Measurements from ENCODE around the gene KLHL17.
"Not testable (repeated sequence)": the region's sequence is repeated elsewhere in the genome, so short reads cannot be mapped to it uniquely, and the experiment has no call there.

Gene KLHL17

GRCh38 chr1:998995-999724, 38.8 kb downstream of the KLHL17 start:
- DNase-seq (ENCODE audit: low read depth in 2 of 3, low spot score in 1 of 3), result no peak

GRCh38 chr1:999725-1000356, 39.5 kb downstream of the KLHL17 start, which contains the start of gene HES4:
Gene HES4 (minus strand): TSS chr1:1000097. CDS start chr1:999973, 124 bp downstream.
- DNase-seq (ENCODE audit: low read depth in 2 of 3, low spot score in 1 of 3), result peak in 1 of 3 donors; percentile 62

- peak; percentile 57 to 67 (median 57) for DNase-seq (ENCODE audit: low read depth in 2 of 3, low spot score in 1 of 3)
These were observed 40.1 kb downstream of the KLHL17 start for GRCh38 chr1:1000357-1001056.

GRCh38 chr1:1001057-1001783, 40.8 kb downstream of the KLHL17 start:
- DNase-seq (ENCODE audit: low read depth in 2 of 3, low spot score in 1 of 3), result no peak

GRCh38 chr1:1003618-1004419, 43.4 kb downstream of the KLHL17 start:
- no peak for DNase-seq (ENCODE audit: low read depth in 2 of 3, low spot score in 1 of 3)

GRCh38 chr1:1004420-1004779, 44.0 kb downstream of the KLHL17 start:
- DNase-seq (ENCODE audit: low read depth in 2 of 3, low spot score in 1 of 3), result no peak

- no peak for DNase-seq (ENCODE audit: low read depth in 2 of 3, low spot score in 1 of 3)
These were observed 44.7 kb downstream of the KLHL17 start for GRCh38 chr1:1004780-1005697.

- no peak for DNase-seq (ENCODE audit: low read depth in 2 of 3, low spot score in 1 of 3)
These were observed 45.5 kb downstream of the KLHL17 start for GRCh38 chr1:1005774-1006304.

GRCh38 chr1:1006305-1007159, 46.1 kb downstream of the KLHL17 start:
- DNase-seq (ENCODE audit: low read depth in 2 of 3, low spot score in 1 of 3), result no peak

- not testable (repeated sequence) for DNase-seq (ENCODE audit: low read depth in 2 of 3, low spot score in 1 of 3)
These were observed 49.7 kb downstream of the KLHL17 start for GRCh38 chr1:1010131-1010530.

- no peak for DNase-seq (ENCODE audit: low read depth in 2 of 3, low spot score in 1 of 3)
These were observed 51.1 kb downstream of the KLHL17 start for GRCh38 chr1:1011396-1011949.

- not testable (repeated sequence) for DNase-seq (ENCODE audit: low read depth in 2 of 3, low spot score in 1 of 3)
These were observed 52.3 kb downstream of the KLHL17 start for GRCh38 chr1:1012736-1013104.

- peak; percentile 64 to 77 (median 74) for DNase-seq (ENCODE audit: low read depth in 2 of 3, low spot score in 1 of 3)
These were observed 52.9 kb downstream of the KLHL17 start, which contains the start of gene ISG15 for GRCh38 chr1:1013105-1013921. Gene ISG15 (plus strand): TSS chr1:1013497. CDS start chr1:1013574, 77 bp downstream.

- no peak for DNase-seq (ENCODE audit: low read depth in 2 of 3, low spot score in 1 of 3)
These were observed 53.7 kb downstream of the KLHL17 start for GRCh38 chr1:1013922-1014648.

GRCh38 chr1:1014799-1015681, 54.7 kb downstream of the KLHL17 start:
- no peak for DNase-seq (ENCODE audit: low read depth in 2 of 3, low spot score in 1 of 3)
